Activated CD8-positive, alpha-beta memory T cell treated with anti-CD3 and anti-CD28 coated beads, Interleukin-2, amount 50 U/mL, for 24 hours (primary cell): ENCODE results near the gene CNTN1.

Experiments used
- DNase-seq: peaks from one replicate; pipeline ENCODE4 v3.0.0-alpha.2; 2020; ENCODE audit errors: extremely low read depth

Gene CNTN1

GRCh38 chr12:40691913-40692764 lies at the start of gene CNTN1:
TSS of gene CNTN1 (plus strand) at chr12:40692439.
- DNase-seq, result no peak

- DNase-seq, result no peak
These were observed 48.7 kb upstream of the CNTN1 start for GRCh38 chr12:40643506-40643905.

GRCh38 chr12:40643976-40644375 lies 48.3 kb upstream of the CNTN1 start:
- DNase-seq, result no peak

GRCh38 chr12:40644708-40645107 lies 47.5 kb upstream of the CNTN1 start:
- DNase-seq, result no peak

- DNase-seq, result no peak
These were observed 46.9 kb upstream of the CNTN1 start for GRCh38 chr12:40645361-40645760.

GRCh38 chr12:40646456-40646855 lies 45.8 kb upstream of the CNTN1 start:
- no peak for DNase-seq

- no peak for DNase-seq
These were observed 45.3 kb upstream of the CNTN1 start for GRCh38 chr12:40646911-40647310.

GRCh38 chr12:40647651-40648050 lies 44.6 kb upstream of the CNTN1 start:
- no peak for DNase-seq

GRCh38 chr12:40648519-40648918 lies 43.7 kb upstream of the CNTN1 start:
- no peak for DNase-seq

GRCh38 chr12:40650038-40650704 lies 42.1 kb upstream of the CNTN1 start:
- no peak for DNase-seq

GRCh38 chr12:40655451-40655850 lies 36.8 kb upstream of the CNTN1 start:
- DNase-seq, result no peak

- DNase-seq, result no peak
These were observed 29.9 kb upstream of the CNTN1 start for GRCh38 chr12:40662366-40662765.

GRCh38 chr12:40663781-40664180 lies 28.5 kb upstream of the CNTN1 start:
- DNase-seq, result no peak

- DNase-seq, result no peak
These were observed 24.1 kb upstream of the CNTN1 start for GRCh38 chr12:40668099-40668529.

- no peak for DNase-seq
These were observed 19.4 kb upstream of the CNTN1 start for GRCh38 chr12:40672741-40673271.

- DNase-seq, result no peak
These were observed 11.1 kb upstream of the CNTN1 start for GRCh38 chr12:40681148-40681547.

GRCh38 chr12:40684986-40685385 lies 7.3 kb upstream of the CNTN1 start:
- no peak for DNase-seq

- no peak for DNase-seq
These were observed 4.0 kb upstream of the CNTN1 start for GRCh38 chr12:40688085-40688725.

GRCh38 chr12:40689576-40689975 lies 2.7 kb upstream of the CNTN1 start:
- DNase-seq, result no peak

GRCh38 chr12:40692765-40693206 lies 547 bp downstream of the CNTN1 start:
- no peak for DNase-seq

GRCh38 chr12:40693207-40693821 lies 1.1 kb downstream of the CNTN1 start:
- DNase-seq, result no peak
